Measurements from ENCODE around the gene ILKAP.

The ILKAP gene

DNA sequence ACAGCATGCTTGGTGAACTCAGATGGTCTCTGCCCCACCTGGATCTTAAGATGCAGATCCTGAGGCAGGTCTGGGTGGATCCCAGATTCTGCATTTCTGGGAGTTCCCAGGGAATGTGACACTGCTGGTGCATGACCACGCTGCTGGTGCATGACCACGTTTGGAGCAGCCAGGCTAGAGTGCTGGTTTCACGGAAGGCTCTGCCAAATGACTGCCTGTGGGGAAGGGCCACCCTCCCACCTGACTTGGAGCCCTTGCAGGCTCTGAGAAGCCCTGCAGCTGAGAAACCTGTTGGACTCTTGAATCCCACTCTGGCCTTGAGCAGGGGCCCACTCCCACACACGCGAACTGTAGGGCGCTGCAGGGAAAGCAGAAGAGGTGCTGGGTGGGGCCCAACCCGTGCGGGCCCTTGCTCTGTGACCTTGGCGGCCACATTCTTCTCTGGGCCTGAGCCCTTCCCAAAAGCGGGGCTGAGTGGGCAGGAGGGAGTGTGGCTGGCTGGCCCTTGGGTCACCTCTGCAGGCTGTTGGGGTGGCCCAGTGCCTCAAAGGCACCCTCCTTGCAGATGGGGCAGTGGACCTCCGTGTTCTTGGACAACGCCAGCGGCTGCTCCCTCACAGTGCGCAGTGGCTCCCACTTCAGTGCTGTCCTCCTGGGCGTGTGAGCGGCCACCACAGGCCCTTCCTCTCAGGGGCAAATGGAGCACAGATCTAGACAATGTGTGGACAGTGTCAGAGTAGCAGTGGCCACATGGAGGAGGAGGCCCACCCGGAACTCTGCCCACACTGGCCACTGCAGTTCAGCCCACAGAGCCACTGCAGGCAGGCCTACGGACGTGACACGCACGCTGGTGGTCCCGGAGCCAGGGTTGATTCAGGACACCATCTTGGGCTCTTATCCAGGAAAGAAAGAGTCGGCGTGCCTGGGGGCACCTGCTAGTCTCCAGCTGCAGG is 36.8 kb downstream of the ILKAP start:
- DNase-seq, result no peak

DNA sequence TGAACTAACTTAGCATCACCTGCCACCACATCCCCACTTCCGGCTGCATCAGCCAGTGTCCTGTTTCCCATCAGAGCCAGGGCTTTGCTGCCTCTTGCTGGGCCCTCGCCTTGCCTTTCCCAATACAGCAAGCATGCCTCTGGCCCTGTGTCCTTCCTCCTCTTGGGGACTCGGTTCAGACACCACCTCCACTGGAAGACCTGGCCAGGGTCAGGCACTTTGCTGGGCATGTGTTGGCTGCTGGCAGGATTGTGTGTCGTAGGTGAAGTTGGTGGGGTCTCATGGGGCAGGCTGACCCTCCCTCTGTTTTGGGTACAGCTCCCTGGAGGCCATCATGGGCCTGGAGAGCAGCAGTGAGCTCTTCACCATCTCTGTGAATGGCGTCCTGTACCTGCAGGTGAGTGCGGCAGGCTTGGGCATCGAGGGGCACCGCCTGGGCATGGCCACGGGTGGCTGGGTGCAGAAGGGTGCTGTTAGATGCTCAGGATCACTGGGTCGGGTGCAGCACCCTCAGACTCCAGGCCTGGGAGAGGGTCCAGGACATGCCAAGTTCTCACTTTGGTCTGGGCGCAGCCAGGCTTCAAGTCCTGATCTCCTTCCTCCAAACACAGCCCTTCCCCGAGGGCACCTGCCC is 38.1 kb downstream of the ILKAP start:
- DNase-seq, result no peak

DNA sequence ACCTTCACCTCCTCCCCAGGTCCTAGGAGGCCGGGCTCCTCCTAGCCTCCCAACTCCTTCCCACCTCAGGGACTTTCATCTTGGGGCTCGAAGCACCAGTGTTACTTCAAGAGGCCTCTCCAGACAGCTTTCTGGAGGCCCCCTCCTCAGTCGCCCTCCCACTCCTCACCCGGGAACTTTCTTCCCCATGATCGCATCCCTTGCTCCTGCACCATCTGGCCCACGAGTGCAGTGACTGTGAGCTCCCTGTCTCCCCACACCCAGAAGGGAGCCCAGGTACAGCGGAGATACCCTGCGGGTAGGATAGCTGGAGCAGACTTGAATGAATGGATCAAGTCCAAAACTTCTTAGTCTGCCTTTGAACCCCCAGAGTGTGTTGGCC is 38.6 kb downstream of the ILKAP start:
- DNase-seq, result no peak

DNA sequence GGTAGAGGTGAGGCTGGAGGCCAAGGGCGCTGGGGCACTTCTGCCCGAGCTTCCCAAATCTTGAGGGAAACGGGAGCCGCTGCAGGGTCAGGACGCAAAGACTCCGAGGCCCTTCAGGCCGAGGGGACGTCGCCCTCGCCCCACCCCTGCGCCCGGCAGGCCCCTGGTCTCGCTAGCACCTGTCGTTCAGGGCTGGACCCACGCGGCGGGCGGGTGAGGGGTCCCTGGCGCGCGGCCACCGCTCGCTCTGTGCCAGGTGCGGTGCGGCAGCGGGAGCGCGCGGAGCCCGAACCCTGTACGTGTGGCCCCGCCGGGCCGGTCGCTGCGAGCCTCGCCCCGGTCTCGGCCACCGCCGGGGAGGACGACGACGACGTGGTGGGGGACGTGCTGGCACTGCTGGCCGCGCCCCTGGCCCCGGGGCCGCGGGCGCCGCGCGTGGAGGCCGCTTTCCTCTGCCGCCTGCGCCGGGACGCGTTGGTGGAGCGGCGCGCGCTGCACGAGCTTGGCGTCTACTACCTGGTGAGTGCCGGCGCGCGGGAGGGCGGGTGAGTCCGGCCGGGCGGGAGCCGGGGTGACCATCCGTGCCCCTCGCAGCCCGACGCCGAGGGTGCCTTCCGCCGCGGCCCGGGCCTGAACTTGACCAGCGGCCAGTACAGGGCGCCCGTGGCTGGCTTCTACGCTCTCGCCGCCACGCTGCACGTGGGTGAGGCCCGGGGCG is 39.9 kb downstream of the ILKAP start:
- DNase-seq, result peak in 2 of 56 donors; percentile 15 to 48

DNA sequence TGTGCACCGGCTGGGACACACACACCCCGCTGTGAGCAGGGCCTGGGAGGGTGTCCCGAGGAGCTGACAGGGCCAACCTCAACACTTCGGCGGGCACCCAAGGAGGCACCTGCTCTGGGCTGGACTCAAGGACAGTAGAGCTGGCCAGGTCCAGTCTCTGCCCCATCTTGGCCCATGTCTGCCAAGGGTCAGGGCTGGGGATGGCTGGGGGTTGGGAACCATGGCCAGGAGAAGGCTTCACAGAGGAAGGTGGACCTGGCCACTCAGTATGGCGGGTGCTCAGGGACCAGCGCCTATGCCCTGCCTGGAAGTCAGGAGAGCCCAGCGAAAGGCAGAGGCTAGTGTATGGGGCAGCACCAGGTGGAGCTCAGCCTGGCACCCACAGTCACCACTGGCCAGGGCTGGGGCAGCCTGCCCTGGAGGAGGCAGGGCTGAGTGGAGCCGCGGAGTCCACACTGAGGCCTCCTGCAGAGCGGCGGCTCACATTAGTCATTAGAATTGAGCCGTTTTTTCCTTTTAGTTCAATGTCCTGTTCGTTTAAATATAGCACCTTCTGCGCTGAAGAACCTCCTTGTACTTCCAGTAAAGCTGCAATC is 40.6 kb downstream of the ILKAP start:
- DNase-seq, result no peak

DNA sequence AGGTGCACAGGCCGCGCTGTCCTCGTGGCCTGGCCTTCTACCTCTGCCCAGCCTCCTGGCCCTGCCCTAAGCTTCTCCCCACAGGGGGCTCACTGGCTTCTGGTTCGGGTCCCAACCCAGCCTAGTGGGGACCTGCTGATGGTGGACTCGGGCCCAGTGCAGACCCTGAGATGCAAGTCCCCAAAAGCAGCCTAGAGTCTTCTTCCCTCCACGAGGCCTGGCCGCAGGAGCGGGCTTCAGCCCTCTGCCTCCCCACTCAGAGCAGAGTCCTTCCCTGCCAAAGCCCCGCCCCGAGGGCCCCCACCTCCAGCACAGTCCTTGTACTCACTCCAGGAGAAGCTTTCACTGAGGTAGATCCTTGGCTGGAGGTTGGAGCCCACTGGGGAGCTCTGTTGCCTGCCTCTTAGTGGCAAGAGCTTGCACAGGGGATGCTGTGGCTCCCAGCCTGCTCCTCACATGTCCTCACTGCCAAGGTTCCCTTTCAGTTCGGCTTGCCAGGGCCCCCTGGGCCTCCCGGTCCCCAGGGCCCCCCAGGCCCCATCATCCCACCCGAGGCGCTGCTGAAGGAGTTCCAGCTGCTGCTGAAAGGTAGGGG is 41.1 kb downstream of the ILKAP start:
- no peak for DNase-seq

DNA sequence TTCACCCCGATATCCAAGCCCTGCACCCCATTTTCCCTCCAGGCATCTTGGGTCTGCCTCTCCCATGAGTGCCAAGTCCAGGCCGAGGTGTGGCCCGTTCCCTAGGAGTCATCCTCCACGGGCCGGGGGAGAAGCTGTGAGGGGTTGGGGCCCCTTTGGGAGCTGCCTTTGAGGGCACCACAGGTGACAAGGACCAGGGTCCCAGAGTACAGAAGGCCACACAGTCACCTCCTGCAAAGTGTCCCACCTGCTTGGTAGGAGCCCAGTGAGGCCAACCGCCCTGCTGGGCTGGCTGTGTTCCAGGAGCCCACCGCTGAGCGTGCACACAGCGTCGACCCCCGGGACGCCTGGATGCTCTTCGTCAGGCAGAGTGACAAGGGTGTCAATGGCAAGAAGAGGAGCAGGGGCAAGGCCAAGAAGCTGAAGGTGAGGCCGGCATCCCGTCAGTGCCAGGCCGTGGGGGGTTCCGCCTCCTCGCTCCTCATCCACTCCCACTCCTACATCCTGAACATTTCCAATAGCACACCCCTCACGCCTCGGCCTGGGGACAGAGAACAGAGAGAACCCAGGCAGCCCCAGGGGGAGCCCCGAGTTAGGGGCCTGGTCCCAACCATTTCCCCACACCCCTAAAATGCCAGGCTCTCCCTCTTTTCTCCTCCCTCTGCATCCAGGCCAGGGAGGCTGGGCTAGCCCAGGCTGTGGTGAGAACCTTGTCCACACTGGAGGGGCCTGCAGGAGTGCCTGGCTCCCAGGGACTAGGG is 42.0 kb downstream of the ILKAP start:
- no peak for DNase-seq

DNA sequence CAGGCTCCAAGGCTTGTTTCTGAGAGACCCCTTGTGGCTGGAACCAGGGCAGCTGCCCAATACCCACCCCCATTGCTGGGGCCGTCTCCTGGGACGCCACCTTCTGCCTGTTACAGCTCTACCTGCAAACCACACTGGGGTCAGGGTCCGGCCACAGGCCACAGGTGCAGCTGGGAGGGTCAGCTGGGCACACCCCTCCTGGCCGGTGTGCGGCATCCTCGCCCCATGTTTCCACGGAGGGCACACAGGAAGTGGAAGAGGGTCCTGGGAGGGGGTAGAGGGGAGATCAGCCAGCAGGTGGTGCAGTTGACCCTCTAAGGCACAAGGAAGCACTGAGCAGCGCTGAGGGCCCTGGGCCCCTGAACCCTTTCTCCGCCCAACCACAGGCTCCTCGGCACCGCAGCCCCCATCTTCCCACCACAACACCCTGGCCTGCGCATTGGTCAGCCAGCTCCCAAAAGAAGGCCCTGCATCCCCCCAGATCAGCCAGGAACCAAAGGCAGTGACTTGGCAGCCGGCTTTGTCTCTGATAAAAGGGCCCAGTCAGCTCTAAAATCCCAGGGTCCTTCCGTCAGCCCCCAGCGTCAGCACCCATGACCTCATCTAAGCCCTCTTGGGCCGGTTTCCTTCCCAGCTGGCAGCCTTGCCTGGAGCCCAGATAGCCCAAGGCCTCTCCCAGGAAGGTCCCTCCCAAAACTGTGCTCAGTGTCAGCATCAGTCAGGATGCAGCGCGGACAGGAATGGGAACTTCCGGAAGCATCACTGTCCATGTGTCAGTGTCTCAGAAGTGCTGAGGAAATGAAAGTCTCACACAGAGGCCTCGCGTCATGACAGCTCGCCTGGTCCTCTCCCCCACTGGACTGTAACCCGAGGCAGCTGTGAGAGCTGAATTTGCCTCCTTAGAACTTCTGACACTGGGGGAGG is 43.0 kb downstream of the ILKAP start:
- DNase-seq, result peak in 8 of 56 donors; percentile 7 to 48 (median 14)

DNA sequence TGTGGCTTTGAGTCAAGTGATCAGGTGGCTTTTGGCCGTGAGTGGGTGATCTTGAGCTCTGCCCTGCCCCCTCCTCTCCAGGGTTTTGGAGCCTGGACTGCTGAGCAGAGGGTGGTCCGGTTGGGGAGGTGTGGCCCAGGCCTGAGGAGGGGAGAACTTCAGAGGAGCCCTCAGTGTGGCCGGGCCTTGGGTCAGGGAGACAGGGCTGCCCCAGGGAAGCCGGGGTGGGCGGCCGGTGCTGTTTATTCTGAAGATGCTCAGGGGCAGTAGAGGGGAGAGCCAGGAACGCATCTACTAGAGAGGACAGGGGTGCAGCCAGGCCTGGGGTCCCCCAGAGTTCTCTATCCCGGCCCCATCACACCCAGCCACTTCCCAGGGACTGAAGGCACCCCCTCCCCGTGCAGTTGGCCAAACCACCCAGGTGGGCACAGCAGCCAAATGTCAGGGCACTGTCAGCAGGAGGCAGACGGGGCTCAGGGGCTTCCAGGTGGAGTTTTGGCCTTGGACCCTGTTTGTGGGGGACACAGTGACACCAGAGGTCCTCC is 43.8 kb downstream of the ILKAP start:
- no peak for DNase-seq

DNA sequence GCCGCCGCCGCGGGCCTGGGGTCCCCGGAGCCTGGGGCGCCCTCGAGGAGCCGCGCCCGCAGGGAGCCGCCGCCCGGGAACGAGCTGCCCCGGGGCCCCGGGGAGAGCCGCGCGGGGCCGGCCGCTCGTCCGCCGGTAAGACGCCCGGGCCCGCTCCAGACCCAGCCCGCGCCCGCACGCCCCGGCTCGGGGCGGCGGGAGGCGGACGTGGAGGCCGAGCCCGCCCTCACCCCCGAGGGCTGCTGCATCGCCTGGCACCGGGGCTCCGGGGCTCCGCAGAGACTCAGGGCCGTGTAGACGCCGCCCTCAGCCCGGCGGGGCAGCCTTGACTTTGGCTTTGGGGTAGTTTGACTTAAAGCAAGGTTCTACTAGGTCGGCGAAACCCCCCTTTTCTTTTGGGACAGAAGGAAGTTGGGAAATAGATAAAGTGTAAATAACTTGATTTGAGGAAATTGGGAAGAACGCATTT is 44.4 kb downstream of the ILKAP start:
- DNase-seq, result no peak

DNA sequence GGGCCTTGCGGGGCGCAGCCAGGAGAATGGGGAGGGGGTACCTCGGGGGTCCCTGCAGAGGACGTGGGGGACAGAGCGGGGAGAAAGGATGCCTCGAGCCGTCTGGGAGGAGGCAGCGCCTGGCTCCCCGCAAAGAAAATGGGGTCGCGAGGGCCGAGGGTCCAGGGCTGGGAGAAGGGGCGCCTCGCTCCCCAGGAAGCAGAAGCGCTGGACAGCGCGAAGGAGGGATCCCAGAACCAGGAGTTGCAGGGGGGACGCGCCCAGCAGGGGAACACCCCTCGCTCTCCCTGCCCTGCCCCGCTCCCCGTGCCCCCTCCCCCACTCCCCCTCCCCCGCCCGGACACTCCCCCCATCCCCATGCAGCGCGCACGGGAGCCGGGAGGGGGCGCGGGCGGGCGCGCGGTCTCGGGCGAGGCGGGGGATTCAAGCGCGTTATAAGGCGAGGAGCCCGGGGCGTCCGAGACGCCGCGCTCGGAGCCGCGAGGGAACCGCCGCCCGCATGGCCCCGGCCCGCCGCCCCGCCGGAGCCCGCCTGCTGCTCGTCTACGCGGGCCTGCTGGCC is 44.9 kb downstream of the ILKAP start, which contains the start of gene ERFE:
Gene ERFE, plus strand, starts transcription at position 462 of the 562 bp plus-strand sequence. Its CDS starts 38 bp downstream, at position 500.
- DNase-seq, result peak in 3 of 56 donors; percentile 22 to 67 (median 24)

DNA sequence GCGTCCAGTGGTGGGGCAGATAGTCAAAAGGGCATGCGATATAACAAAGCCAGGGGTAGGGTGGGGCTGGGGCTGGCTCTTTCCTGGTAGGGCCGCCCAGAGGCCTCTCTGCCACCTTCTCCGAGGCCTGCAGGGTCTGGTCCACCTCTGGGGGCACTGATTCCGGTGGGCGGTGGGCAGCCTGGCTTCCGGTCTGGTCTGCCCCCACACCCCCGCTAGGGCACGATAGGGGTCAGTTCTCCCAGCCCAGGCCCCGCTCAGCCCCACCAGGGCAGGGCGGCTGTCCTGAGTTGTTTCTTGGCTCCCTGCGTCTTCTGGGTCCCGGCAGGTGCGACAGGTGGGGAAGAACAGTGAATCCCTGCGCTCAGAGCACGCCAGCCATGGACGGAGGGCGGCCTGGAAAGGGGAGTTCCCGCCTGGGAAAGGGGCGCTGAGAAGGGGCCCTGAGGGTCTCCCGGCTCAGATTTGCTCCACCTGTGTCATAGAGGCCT is 45.4 kb downstream of the ILKAP start:
- DNase-seq, result no peak

DNA sequence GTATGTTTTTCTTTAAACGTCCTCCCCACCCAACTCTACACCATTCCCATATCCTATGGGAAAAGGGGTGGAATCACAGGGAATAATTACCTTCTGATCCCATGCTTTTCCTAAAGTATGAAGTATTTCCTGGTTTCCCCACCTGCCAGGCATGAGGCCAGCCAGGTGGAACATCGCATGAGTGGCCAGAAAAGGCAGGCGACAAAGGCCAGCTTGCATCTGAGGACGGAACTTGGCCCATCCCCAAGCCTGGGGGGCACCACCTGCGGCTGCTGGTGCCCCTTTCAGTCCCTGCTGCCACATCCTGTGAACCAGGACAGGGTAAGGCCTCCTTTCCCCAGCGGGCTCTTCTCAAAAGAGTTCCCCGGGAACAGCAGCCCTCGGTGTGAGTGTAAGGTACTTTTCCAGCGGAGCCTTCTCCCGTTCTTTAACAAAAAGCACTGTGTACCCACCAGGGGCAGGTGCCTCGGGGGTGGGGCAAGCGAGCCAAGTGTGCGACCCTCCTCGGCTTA is 45.9 kb downstream of the ILKAP start:
- no peak for DNase-seq

DNA sequence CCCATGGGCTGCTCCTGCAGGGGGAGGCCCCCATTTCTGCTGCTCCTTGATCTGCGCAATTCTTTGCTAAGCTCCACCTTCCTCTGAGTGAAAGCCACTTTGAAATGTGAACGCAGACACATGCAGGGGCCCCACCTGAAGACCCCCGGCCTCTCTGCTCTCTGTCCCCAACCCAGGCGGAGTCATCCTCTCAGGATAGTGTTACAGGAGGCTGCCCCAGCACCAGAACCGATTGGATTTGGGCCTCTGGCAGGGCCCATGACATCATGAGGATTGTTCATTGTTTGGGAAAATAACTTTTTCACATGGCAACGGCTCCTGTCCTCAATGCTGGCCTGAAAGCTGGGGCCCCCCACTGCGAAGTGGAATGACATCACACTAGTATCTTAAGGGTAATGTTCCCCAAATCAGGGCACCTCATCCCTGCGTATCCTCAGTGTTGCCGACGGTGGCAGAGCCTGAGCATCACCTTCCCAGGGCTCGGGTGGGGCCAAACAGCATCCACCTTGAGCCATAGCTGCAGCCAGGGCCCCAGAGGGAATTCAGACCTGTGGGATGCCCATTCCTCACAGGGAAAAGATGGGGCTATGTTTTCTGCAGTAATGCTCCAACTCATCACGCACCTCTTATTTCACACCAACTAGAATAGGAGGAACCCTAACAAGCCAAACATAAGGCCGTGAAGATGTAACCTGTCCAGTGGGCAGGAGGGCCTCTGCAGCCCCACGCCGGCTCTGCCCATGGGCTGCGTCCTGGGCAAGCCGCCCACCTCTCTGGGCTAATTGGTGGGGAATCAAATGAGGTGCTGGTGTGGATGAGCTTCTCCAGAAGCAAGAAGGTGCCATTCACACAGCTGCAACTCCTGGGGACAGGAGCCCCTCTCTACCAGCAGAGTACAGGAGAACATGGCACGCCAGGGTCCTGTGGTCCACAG is 47.5 kb downstream of the ILKAP start:
- DNase-seq, result no peak

DNA sequence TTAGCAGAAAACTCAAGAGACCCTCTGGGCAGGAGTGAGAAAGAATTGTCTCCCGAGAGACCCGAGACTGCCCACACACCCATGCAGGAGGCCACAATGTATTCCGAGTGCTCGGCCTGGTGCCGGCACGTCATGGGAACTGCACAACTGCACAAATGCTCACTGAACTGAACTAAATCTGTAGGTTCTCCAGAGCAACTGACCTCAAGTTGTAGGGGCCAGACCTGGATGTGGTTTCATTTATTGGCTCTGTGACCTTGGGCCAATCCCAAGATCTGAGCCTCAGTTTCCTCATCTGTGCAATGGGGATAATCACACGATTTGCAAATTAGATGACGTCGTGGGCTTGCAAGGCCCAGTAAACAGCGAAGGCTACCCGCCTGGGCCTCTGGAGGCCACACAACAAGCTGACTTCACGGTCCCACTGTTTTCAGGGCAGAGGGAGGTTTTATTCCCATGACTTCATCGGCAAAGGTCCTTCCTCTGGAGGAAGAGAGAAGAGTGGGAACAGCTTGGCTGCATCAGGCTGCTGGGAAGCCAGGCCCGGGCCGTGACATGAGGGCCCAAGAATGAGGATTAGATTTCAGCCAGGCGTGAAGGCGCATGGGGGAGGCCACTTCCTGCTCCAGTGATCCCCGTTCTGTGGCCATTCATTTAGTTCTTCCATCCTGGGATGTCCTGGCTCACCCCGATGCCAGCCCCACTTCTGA is 48.3 kb downstream of the ILKAP start:
- DNase-seq, result no peak

DNA sequence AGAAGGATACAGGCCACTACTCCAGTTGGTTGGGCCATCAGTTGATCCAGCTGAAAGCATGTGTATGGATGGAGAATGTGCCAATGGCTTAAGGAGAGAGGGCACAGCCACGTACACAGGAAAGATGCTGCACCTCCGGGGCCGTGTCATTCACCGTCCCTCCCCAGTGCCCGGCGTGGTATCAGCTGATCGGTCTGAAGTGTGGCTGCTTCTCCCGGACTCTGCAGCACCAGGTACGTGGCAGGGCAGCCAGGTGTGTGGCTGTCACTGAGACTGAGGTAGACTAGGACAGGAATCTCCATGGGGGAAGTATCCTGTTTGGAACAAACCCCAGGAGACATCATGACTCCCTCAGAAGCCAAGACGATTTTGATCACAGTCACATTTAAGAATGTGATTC is 48.9 kb downstream of the ILKAP start:
- no peak for DNase-seq
